Right lung (tissue), 5 donors: Measurements from ENCODE around the gene SCAMP5. TPM values are rescaled to one million over a fixed set of nuclear protein-coding genes. Genes with fewer than 3 reads are reported as not detected.

ENCODE experiments used
- DNase-seq, 2 donors: peaks; one replicate each; pipeline ENCODE4 v3.0.0-alpha.2; 2013
- polyA plus RNA-seq, 5 donors: library from polyadenylated mRNA; unstranded; fragments of 120-200 nt; gene quantifications; one replicate each; pipeline versions ENCODE4 v1.2.1 to v1.2.3, GENCODE V29; 2013; ENCODE audit warnings: inconsistent platforms in 1 of 5, low replicate concordance in 1 of 5; ENCODE audit not compliant: insufficient read length in 5 of 5, insufficient read depth in 1 of 5

The SCAMP5 gene
- polyA plus RNA-seq, 5 donors = 11.5 to 28.0 (median 14.2) TPM

DNA sequence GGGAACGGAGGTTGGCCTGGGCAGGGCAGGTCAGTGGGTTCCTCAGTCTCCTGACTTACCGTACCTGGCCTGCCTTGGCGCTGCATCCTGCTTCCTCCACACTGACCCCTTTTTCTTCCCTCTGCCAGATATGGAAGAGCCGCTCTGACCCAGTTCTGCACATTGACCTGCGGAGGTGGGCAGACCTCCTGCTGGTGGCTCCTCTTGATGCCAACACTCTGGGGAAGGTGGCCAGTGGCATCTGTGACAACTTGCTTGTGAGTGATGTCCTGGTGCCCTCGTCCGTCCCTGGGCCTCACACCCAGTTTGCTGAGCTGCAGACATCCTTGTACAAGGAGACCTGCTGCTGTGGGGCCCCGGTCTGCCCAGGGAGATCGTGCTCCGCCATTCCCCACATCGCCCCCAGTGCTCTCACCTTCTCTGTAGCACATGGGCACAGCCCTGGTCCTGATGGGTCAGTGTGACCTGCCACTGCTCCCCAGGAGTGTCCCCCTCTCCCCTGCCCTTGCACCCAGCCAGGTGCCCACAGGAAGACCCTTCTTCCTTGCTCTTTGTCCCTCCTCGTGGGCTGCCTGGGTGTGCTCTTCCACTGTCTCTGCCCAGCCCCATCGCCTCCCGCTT lies 49.0 kb downstream of the SCAMP5 start:
- DNase-seq = no peak

DNA sequence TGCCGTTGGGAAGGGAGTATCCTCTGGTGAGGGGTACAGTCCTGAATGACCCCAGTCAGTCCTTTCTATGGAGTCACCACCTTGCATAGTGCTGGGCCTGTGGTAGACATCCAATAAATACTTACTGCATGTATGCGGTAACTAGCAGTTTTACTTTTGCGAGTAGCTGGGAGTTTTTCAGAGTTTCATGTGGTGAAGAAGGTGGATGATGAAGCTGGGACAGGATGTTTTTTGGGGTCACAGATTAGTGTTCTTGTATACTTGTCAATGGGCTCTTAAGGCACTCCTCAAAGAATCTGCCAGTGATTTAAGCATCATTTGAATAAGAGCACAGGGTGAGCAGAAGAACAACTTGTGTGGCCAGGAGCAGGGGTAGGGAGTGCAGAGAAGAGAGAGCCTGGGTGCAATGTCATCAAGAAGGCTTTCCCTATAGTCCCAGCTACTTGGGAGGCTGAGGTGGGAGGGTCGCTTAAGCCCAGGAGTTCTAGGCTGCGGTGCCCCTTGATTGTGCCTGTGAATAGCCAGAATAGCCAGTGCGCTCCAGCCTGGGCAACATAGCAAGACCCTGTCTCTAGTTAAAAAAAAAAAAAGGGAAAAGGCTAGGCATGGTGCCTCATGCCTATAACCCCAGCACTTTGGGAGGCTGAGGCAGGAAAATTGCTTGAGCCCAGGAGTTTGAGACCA lies 50.1 kb downstream of the SCAMP5 start:
- DNase-seq = no peak

DNA sequence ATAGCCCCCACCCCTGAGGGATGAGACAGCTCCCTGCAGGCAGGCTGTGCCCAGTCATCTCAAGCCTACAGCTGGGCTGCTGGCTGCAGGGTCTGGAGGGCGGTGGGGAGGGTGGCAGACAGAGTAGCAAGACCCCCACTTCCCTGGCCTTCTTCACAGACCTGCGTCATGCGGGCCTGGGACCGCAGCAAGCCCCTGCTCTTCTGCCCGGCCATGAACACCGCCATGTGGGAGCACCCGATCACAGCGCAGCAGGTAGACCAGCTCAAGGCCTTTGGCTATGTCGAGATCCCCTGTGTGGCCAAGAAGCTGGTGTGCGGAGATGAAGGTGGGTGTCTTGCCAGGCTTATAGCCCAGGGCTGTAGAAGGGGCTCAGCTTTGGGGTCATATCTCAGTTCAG lies 53.0 kb downstream of the SCAMP5 start:
- DNase-seq = no peak

GRCh38 chr15:75049392-75049791 lies 54.0 kb downstream of the SCAMP5 start:
- peak in 1 of 2 donors; percentile 40 for DNase-seq

DNA sequence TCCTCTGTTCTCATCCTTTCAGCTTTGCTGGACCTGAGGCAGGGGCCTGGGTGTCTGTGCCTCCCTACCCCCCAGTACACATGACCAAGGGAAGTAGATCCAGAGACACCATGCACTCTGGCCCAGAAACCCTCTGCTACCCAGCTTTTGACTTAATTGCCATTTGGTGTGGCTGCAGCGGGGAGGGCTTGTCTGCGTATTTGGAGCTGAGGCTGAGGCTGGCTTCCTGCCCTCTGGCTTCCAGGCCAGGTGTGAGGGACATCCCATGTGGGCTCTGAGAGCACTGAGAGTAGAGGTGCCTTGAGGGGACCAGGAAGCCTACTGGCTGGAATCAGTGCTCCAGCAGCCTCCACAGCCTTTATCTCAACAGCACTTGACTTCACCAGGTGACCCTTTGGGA lies 54.9 kb downstream of the SCAMP5 start:
- DNase-seq = no peak

- peak in 1 of 2 donors; percentile 37 for DNase-seq
Measured at GRCh38 chr15:75051191-75051608, 55.8 kb downstream of the SCAMP5 start.

- no peak for DNase-seq
Measured at GRCh38 chr15:75051711-75052110, 56.3 kb downstream of the SCAMP5 start.

DNA sequence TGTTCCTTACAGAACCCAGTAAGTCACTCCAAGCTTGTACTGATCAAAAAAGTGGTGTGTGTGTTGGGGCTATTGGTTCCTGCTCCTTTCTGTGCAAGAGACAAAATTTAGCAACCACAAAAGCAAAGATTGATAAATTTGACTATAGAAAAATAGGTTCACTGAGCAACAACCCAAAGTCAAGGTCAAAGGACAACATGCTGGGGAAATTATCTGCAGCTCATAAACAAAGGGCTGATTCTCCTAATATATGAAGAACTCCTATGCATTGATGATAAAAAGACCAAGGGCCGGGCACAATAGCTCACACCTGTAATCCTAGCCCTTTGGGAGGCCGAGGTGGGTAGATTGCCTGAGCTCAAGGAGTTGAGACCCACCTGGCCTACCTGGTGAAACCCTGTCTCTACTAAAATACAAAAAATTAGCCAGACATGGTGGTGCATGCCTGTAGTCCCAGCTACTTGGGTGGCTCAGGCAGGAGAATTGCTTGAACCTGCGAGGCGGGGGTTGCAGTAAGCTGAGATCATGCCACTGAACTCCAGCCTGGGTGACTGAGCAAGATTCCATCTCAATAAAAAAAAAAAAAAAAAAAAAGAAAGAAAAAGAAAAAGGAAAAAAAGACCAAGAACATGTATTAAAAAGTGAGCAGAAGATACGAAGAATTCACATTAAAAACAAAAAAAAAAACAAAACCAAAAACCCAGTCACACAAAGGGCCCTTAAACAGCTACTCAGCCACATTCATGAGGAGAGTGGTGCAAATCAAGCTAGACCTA lies 57.8 kb downstream of the SCAMP5 start:
- DNase-seq = no peak

GRCh38 chr15:75053748-75054125 lies 58.4 kb downstream of the SCAMP5 start:
- DNase-seq = no peak

- no peak for DNase-seq
Measured at GRCh38 chr15:75054172-75054897, 59.0 kb downstream of the SCAMP5 start.

DNA sequence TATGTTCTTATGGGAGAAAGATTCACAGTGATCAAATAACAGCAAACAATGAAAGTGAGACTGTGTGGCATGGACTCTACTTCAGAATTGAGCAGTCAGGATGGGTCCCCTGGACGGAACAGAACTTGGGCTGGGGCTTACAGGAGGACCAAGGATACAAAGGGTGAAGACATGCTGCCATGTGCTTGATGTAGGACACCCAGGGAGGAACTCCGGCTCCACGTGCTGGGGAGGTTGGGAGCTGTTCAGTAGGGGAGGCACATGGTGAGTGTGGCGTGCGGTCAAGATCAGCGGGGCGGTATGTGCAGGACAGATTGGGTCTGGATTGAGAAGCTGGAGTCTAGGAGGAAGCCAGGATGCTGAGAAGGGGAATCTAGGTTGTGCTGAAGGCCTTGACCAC lies 60.7 kb downstream of the SCAMP5 start:
- no peak for DNase-seq

DNA sequence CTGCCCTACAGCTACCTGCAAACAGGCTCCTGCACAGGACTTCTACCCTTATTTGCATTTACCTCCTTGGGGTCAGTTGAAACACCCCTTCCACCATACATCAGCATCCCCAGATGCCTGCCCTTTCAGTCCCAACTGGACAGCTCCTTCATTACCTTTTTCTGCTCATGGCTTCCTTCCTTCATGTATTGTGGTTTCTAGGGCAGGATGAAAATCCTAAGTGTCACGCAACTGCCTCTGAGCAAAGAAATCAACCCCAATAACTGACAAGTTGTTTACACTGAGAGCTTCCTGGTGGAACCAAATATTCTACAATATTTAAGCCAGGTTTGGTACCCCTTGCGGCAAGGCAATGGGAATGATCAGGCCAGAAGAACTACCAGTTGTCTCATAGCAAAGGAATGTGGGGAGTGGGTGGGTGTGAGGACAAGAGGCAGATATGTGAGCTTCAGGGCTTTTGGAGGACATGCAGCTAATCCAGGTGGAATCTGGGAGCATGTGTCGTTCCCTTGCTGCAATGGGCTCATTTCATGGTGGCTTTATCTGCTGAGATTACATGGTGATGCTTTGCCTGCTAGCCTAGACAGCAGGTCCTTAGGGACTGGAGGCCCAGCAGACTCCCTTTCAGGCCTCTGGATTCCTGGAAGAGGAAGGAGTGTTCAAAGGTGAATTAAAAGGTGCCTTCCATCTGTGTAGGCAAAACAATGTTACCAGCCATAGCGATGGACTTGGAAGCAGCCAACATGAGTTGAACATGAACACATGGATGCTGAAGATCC lies 63.0 kb downstream of the SCAMP5 start:
- DNase-seq = no peak

- DNase-seq = no peak
Measured at GRCh38 chr15:75059607-75060006, 64.2 kb downstream of the SCAMP5 start.

GRCh38 chr15:75061272-75061671 lies 65.9 kb downstream of the SCAMP5 start:
- DNase-seq = no peak

DNA sequence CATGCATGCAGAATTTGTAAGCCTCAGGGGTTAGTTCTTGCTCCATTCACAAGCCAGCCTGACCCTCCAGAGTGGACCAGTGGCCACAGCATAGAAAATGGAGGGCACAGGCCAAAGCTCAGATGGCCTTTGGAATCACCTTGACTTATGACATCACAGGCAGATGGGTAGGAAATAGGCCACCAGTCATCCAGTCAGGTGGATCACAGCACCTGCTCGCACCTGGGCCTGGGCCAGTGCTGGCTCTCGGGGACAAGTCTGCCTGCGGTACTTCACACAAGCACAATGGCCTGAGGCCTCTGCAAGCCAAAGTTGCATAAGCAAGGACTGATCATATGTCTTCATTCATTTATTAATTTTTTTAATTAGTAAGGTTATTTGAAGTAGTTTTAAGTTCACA lies 67.3 kb downstream of the SCAMP5 start:
- no peak for DNase-seq

DNA sequence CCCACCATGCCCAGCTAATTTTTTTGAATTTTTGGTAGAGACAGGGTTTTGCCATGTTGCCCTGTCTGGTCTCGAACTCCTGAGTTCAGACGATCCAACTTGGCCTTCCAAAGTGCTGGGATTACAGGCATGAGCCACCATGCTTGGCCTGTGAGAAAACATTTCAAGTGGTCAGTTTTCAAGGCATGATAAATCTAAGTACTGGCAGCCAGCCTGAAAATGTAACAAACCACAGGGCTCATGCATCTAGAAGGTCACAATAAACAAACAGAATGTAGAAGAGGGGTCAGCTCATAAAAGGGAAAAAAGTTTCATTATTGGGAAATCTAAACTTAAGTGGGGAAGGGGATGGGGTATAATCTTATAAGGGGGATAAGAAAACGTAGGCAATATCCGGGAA lies 68.0 kb downstream of the SCAMP5 start:
- DNase-seq = no peak

DNA sequence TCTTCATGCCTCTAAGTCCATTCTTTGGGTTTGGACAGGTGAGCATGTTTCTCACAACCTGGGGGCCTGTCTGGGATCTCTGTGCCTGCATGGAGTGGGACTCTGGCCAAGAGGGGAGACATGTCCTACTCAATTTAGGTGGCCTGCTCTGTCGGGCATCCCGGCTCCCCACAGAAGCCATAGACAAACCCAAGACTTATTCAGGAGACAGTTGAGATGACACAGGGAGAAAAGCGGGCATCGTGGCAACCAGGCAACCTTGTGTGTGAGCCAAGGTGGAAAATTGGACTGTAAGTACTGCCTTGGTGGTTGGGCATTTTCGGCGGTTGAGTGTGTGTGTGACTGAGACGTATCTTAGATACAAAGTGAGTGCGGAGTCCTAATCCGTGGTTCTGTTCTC lies 68.5 kb downstream of the SCAMP5 start:
- no peak for DNase-seq

- DNase-seq = no peak
Measured at GRCh38 chr15:75064846-75065245, 69.5 kb downstream of the SCAMP5 start.

- no peak for DNase-seq
Measured at GRCh38 chr15:75065467-75065850, 70.1 kb downstream of the SCAMP5 start.

- no peak for DNase-seq
Measured at GRCh38 chr15:75065851-75066509, 70.6 kb downstream of the SCAMP5 start.
